Measurements from ENCODE around the gene TIGD1.
"Not testable (repeated sequence)": the region's sequence is repeated elsewhere in the genome, so short reads cannot be mapped to it uniquely, and the experiment has no call there.

The TIGD1 gene

DNA sequence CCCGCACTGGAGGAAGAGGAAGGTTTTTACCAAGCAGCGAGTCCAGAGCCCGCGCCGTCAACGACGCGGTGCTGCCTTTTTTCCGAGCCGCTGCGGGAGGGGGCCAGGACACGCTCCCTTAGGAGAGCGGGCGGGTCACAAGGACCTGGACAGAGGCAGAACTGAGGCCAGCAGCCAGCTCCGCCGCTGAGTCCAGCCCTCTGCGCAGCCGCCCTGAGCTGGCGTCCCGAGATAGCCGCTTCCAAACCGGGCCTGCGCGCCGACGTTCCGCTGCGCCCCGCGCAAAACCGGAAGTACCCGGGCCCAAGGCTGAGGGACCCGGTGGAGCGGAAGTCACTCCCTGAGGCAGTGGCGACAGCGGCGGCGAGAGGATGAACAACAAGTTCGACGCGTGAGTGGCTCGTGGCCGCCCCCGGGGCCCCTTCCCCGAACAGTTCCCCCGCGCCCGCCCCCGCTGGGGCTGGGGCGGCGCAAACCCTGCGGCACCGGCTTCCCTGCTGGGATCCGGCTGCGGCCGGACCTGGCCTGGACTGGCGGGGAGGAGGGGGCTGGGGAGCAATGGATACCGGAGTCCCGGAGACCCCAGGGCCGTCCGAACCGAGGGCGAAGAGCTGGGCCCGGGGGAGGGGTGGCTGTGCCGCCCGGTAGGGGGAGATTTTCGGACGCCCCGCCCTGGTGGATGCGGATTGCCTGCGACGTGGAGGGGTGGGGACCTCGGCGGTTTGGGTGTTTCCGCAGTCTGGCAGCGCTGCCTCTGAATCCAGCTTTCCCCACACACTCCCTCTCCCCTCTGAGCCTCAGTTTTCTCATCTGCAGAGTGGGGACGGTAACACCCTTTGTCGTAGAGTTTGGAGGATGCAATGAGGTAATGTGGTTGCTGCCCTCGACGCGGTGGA lies at the start of gene TIGD1, which contains the start of gene EIF4E2:
Gene TIGD1, minus strand, starts transcription at position 204 of the 896 bp plus-strand sequence. CDS start 675 bp downstream, outside the sequence.
Gene EIF4E2, plus strand, starts transcription at position 336 of the 896 bp plus-strand sequence. Its CDS starts 36 bp downstream, at position 372.
- DNase-seq = peak; percentile 49 to 97 (median 94)

DNA sequence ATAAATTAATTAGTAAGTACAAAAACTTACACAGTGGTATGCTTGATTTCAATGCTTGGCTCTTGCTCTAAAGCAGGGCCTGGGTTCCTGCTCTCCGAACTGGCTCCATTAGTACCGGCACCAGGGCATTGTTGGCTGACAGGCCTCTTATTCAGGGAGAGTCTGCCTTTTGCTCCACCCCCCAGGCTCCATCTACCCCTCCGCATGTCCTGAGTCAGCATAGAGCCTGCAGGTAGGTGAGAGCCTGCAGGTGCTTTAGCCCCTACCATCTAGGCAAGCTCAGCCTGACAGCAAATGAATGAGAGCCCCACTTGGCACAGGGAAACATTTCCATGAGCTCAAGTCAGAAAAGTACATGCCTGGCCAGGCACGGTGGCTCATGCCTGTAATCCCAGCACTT lies 47.9 kb upstream of the TIGD1 start:
- no peak for DNase-seq

DNA sequence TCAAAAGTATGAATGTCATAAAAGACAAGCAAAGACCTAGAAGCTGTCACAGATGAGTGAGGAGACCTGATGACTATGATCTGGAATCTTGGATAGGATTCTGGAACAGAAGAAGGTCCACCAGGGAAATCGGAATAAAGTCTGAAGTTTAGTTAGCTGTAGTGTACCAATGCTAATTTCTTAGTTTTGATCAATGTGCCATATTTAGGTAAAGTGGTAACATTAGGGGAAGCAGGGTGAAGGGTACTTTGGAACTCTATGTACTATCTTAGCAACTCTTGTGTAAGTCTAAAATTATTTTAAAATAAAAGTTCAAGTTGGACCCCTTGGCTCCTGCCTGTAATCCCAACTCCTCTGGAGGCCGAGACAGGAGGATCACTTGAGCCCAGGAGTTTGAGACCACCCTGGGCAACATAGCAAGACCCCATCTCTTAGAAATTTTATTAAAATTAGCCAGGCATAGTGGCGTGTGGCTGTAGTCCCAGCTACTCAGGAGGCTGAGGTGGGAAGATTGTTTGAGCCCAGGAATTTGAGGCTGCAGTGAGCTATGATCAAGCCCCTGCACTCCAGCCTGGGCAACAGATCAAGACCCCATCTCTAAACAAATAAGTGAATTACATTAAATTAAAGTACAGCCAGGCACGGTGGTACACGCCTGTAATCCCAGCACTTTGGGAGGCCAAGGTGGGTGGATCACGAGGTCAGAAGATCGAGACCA lies 47.2 kb upstream of the TIGD1 start:
- no peak for DNase-seq

DNA sequence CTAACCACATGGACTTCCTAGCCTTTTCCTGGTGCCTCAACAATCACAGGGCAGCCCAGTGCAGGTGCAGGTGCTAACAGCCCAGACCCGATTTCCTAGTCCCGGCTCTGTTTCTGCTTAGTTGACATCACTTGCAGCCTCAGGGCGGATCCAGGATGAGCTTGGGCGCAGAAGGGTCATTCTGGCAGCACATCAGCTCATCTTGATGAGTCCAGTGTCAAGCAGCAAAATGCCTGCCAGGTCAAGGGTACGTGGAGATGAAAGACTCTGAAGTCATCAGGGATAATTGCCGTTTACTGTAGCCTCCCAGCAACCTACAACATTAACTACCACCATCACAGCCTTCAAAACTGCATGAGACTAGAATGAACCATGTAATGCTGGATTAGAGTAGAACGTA lies 43.6 kb upstream of the TIGD1 start:
- DNase-seq = no peak

DNA sequence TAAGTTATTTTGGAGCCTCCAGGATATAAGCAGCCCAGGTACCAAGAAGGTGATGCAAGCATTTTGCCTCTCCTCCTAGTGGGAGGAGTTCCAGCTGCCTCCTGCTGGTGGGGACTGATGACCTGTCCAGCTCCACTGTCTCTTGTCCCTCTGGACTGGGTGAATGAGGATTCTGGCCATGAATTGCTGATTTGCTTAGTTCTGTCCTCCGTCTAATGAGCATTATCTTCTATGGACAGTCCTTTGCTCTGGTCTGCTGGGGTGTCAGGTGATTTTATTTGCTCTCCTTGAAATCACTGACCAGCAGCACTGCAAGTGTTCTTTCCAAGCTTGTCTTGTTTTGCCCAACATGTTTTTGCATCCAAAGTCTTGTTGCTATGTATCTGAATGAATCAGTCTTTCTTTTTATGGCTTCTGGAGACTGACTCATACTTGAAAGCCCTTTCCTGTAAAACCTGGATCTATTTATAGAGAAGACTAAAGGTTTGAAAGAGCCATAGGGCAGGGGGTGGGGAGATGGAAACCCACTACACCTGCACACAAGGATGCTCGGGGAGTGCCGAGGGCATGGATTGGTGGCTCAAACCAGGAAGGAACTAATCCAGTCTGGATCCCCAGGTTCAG lies 42.5 kb upstream of the TIGD1 start:
- peak in 1 of 14 donors; percentile 19 for DNase-seq

DNA sequence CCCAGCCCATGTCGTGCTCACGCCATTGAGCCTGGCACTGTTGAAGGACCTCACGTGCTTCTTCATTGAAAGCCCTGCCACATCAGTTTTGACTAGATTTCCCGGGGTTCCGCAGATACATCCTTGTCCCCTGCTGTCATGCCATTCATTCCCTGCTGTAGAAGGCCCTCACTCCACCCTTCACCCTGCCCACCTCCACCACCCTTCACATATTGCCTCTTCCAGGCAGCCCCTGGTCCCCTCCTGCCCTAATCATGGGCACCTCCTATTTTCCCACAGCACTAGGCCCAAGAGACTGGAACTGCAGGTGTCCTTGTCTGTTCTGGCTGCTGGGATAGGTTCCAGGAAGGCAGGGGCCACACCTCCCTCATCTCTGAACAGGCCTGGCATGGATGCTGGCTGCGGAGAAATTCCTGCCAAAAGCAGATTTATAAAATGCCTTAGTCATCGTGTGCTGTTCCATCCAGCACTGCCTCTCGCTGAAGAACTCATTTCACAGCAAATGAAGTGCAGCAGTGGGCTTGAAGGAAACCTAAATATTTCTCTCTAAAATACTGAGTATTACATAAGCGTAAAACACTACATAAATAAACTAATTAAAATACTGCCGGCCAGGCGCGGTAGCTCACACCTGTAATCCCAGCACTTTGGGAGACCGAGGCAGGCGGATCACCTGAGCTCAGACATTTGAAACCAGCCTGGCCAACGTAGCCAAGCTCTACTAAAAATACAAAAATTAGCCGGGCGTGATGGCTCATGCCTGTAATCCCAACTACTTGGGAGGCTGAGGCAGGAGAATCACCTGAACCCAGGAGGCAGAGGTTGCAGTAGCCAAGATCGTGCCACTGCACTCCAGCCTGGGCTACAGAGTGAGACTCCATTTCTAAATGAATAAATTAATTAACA lies 38.6 kb upstream of the TIGD1 start:
- peak in 2 of 14 donors; percentile 14 to 65 for DNase-seq

DNA sequence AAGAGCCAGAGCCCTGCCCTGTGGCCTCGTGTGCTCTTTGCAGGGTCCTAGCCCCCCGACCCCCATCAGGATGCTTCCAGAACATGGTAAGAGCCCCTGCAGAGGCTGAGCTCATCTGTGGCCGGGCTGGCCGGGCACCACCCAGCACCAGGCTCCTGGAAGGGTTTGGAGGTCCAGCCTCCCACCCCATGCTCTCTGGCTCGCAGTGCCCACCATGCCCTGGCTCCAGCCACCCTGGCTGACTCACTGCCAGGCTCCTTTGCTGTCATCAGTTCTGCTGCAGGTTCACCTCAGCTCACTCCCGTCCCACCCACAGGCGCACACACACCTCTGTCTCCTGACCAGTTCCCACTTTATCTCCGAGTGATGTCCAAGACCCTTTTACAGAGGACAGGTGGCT lies 37.7 kb upstream of the TIGD1 start:
- no peak for DNase-seq

DNA sequence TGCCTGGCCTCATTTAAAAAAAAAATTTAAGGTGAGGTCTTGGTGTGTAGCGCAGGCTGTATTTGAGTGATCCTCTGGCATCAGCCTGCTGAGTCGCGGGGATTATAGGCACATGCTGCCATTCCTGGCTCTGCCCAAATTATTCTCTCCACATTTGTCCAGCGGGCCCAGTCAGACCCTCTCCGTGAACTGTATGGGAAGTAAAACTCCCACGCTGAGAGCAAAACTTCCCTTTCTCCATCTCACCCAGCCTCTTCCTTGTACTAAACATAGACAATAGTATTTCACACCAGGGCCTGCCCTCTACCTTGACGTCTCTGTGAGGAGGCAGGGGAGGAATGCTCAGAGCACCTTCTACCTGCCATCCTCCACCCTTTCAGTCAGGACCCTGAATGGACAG lies 37.2 kb upstream of the TIGD1 start:
- no peak for DNase-seq

DNA sequence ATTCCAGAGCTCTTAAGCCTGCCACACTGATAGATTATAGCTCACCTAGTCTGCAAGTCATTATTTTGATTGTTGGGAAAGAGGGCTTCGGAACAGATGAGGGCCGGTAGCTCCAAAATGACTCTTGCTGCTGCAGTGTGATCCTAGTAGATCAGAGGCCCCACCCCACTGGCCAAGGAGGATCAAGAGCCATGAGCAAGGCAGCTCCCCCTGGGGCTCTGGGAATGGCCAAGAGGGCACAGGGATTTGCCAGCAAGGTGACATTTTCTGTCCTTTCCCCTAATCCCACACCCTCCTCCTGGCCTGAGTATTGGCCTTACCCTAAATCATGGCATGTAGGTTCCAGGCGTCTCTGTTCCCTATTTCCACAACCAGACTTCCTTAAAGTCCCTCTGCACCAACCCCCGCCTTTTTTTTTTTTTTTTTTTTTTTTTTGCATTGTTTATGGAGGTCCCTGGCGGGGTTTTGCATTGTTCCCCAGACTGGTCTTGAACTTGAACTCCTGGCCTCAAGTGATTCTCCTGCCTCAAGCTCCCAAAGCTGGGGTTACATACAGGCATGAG lies 36.7 kb upstream of the TIGD1 start:
- no peak for DNase-seq

DNA sequence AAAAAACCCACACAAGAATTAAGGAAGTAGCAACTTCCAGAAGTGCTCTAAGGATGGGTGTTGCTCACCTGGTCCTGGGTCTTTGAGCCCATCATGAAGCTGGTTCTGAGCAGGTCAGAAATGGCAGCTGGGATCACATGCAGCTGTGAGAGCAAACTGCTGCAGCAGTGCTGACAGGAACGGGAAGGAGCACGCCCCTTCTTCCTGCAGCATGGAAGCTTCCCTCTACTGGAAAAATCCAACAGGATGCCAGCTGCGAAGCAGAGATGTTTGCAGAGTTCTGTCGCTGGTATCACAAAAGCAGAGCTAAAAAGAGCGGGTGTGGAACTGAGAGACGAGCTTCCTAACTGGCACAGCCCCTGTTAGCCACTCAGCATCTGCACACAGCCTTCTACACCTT lies 33.9 kb upstream of the TIGD1 start:
- DNase-seq = no peak

DNA sequence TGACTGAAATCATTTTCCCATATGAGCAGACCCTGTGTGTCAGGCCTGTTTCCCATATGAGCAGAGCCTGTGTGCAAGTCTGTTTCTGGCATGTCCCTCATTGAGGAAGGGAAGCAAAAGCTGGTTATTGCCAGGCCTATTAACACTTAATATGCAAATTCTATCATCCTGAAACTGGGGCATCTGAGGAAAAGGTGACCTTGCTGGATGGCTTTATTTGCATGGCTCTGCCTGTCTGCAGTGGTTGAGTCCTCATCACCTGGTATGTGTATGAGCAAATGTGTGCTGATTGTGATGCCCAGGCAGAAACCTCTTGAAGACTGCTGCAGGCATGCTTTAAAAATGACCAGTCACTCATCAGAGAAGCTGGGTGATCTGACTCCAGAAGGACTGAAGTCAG lies 31.4 kb upstream of the TIGD1 start:
- DNase-seq = no peak

DNA sequence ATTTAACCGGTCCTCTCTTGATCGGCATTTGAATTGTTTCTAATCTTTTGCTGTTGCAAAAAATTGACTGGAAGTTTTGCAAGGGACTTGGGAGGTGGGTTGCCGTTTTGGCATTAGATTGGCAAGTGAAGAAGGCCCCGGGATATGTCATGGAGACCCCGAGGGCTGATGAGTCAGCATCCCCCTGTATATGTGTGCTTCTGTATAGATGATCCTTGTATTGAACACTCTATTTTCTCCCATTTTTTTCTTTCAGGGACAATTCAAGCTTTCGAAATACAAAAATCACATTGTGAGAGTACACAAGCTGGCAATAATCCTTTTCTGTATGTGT lies 30.3 kb upstream of the TIGD1 start:
- DNase-seq = no peak

DNA sequence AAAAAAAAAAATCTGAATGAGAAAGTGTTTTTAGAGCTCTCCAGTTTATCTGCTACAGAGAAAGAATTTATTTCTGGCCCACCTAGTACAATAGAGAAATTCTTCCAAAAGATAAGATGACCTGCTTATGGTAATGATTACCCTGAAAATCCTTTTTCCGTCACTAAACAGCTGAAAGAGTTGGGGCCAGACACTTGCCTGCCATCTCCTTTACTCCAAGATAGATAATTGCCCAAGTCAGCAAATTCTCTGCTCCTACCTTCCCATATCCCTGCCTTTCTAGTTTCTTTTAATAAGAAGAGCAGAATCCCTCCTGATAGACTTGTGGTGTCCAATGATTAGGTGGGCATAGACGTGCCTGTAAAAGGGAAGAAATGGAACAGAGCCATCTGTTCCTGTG lies 28.3 kb upstream of the TIGD1 start:
- DNase-seq = no peak

DNA sequence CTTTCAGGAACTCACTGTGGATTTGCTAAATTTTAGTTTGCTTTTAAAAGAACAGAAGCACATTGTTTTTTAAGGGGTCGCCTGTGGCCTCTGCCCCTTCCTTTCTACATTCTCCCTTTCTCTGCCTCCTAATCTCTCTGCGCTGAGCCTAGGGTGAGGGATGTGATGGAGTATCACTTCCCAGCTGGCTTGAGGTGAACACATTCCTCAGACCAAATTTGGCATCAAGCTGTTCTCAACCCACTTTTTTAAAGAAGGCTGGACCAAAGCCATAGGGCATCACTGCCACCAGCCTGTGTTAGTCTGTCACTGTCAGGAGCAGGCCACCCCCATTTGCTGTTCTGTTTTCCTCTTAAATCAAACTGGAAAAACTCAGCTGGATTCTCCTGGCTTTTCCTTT lies 27.5 kb upstream of the TIGD1 start:
- no peak for DNase-seq

DNA sequence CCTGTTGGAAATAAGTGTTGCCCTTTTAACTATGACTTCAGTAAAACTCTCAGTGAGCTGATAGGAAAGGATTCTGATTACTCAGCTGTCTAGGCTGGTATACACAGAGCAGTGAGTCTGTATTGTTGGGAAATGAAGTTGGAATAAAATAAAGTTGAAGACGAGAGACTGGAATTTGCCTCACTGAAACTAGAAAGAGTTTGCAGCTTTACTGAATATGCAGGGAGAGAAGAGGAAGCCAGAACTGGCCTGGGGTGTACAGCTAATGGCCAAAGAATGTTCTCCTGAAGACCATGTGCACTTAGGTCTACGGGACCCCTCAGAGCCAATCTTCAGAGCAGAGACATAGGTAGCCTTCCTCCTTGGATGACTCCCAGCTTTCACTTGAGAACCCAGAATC lies 26.6 kb upstream of the TIGD1 start:
- no peak for DNase-seq

DNA sequence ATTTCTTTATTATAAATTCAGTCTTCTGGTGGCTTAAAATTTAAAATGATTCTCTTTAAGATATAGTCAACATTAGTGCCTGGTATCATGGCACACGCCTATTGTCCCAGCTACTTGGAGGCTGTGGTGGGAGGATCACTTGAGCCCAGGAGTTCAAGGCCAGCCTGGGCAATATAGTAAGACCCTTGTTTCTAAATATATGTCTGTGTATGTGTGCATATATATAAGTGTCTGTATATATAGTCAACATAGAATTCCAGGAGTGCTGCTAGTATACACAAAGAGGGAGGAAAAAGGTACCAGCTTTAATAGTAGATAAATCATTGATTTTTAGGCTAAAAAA lies 25.0 kb upstream of the TIGD1 start:
- no peak for DNase-seq

DNA sequence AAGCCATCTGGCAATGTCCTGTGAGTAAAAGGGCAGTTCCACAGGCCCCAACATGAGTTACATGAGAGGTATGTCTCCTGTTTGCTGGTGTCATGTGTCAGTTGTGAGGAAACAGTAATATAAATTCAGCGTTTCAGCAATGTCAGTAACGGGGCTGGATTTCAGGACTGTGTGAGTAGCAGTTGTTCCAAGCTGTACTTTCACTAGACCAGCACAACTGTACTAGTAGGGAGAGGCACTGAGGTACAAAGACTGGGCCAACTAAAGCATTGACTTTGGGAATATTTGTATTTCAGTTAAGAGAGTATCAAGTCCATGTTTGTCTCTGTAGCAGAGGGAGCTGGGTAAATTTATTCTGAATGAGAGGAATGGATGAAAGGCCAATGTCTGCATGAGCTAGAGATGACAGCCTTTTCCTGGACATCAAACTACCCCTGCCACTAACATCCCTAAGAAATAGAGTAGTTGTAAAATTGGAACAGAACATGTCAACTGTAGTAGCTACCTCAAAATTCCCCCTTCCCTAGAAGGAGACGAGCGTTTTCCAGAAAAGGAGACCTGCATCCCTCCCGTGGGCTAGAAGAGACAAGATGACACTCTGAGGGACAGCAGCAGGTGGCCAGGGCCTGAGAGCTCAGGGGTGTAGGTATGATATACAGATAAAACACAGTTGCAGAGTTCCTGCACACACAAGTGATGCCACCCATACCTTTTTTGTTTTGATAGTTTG lies 24.5 kb upstream of the TIGD1 start:
- no peak for DNase-seq

DNA sequence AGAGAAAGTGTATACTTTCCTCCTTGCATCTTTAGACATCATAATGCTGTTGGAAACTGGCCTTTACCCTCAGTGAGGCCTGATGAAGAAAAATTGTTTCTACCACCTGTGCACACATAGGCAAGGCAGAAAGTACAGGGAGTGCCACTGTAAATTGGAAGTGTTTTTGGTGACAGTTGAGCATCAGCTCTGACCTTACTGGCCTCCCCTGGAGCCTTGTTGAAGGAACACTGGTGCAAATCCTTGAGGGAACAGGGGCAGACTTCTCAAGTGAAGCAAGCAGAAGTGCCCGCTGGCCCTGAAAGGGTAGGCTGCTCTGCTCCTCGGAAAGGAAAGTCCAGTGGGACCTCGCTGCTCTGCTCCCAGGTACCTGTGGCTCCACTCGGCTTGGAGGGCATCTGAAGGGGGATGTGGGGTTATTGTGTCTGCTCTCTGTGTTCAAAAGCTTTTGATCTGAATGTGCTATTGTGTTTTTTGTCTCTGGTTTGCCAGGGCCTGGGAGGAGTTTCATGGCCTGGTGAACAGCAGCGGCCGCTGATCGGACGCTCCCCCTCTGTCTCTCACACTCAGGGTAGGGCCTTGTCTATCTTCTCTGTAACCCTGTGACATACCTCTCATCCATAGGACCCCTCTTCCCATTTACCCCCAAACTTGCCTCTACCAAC lies 23.5 kb upstream of the TIGD1 start:
- peak in 3 of 14 donors; percentile 16 to 22 (median 18) for DNase-seq

DNA sequence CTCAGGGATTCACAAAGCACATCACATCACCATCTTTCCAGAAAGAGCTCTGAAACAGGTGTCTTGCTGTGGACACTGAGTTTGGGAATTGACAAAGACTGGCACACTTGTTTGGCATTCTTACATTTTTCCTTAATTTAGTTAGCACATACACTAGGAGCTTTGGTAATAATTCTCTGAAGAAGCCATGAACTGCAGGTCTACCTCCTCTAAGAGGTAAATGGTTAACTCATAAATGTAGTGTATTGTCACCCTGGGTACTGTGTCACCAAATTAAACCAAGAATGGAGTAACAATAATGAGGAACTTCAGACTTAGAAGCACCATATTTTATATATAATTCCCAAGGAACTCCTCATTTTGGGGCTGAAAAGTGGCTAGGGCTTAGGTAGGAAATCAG lies 22.7 kb upstream of the TIGD1 start:
- DNase-seq = no peak

DNA sequence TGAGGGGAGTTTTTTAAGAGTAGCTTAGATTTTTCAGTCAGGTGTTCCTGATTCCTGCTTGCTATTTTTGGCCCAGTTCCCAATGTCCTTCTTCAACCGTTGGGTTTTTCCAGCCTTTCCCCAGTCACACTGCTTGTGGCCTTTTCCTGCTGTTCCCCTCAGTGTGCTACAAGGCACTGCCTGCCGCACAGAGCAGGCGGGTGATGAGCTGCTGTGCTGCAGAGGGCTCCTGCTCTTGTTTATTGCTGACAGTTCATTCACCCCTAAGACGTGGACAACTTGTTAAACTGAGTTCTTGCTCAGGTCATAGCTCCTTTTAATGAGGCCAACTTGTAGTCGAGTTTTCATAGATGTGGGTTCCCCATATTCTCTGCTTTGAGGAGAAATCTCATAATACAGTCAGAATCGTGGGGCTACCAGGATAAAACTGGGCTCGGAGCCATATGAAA lies 20.7 kb upstream of the TIGD1 start:
- DNase-seq = peak in 2 of 14 donors; percentile 16 to 27

DNA sequence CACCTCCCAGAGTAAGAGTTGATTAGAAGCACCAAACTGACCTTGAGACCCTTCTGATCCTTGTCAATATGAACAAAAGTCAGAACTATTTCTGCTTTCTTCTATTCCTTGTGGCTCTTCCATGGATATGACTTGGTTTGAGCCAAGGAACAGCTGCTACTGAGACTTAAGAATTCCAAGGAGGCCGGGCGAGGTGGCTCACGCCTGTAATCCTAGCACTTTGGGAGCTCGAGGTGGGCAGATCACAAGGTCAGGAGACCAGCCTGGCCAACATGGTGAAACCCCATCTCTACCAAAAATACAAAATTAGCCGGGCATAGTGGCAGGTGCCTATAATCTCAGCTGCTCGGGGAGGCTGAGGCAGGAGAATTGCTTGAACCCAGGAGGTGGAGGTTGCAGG lies 20.1 kb upstream of the TIGD1 start:
- DNase-seq = not testable (repeated sequence)

All from C1 segment of cervical spinal cord (tissue), 14 donors.